Osteocyte (in vitro differentiated cells): Measurements from ENCODE around the gene OR10G3. TPM values are rescaled to one million over a fixed set of nuclear protein-coding genes. Genes with fewer than 3 reads are reported as not detected.

Experiments
- DNase-seq: peaks from one replicate; pipeline ENCODE4 v3.0.0; 2021; ENCODE audit warnings: mixed read lengths; ENCODE audit not compliant: unreplicated experiment; ENCODE audit errors: extremely low spot score
- H3K27ac Mint-ChIP-seq: one replicate; pipeline ENCODE4 v1.8.0; 2021; ENCODE audit warnings: mild to moderate bottlenecking, mixed read lengths; ENCODE audit not compliant: unreplicated experiment
- H3K27me3 Mint-ChIP-seq: one replicate; pipeline ENCODE4 v1.8.0; 2021; ENCODE audit warnings: mixed read lengths; ENCODE audit not compliant: unreplicated experiment
- H3K36me3 Mint-ChIP-seq: one replicate; pipeline ENCODE4 v1.8.0; 2021; ENCODE audit warnings: mixed read lengths; ENCODE audit not compliant: unreplicated experiment
- H3K4me1 Mint-ChIP-seq: one replicate; pipeline ENCODE4 v1.8.0; 2021; ENCODE audit warnings: mixed read lengths; ENCODE audit not compliant: unreplicated experiment
- H3K4me3 Mint-ChIP-seq: one replicate; pipeline ENCODE4 v1.8.0; 2021; ENCODE audit warnings: mild to moderate bottlenecking, moderate library complexity, mixed read lengths; ENCODE audit not compliant: unreplicated experiment
- H3K9me3 Mint-ChIP-seq: one replicate; pipeline ENCODE4 v1.8.0; 2021; ENCODE audit warnings: mixed read lengths; ENCODE audit not compliant: unreplicated experiment
- CTCF ChIP-seq: fragments of 200-600 bp; sonication (generic); IDR thresholded peaks from 2 replicates; pipeline ENCODE4 v1.5.0; 2021; ENCODE audit warnings: antibody characterized with exemption, mild to moderate bottlenecking, moderate library complexity
- total RNA-seq: library from RNA; stranded (reverse); gene quantifications from 2 replicates; pipeline ENCODE4 v1.2.1, GENCODE V29; 2021

The OR10G3 gene
- total RNA-seq, 1 donor from 2014 or later, result not detected

- Mint-ChIP-seq H3K9me3 (no peaks in the 10 kb centered on the region), H3K36me3 (peaks cover 16% of the 10 kb centered on the region), H3K27me3 (peaks cover 24% of the 10 kb centered on the region), H3K4me1 (peaks cover 12% of the 10 kb centered on the region), H3K27ac (no peak overlapping the region), H3K4me3 (peak overlapping the region; percentile 86)
- no peak for DNase-seq
- TF ChIP-seq CTCF, result no peak
These were observed 52.6 kb downstream of the OR10G3 start for GRCh38 chr14:21527318-21527679.

DNA sequence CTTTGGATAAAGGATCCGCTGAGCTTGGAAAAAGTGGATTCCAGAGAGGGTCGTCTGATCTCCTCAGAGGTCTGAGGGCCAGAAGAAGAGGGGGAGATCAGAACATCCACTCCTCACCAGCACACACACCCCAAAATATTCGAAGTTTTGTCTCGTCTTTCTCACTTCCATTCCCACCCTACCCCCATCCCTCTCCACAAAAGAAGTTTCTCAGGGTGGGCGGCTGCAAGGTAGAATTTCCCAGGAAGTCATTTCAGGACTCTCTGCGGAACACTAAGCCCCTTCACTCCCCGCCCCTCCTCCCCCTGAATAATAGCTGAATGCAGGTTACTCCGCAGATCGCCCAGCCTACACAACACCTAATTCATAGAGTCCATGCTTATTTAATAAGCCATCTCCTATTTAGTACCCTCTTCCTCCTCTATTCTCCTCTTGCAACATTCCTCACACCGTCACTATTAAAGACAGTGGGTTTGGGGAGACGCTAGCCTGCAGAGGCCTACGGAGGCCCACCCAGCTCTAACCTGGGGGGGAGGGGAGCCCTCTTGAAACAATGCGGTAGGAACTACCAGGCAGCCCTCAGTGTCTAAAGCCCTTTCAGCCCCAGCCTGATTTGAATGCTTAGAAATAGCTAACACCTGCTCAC is 53.1 kb downstream of the OR10G3 start:
- H3K4me3 Mint-ChIP-seq, result peak overlapping the region; percentile 86
- peak overlapping the region; percentile 31 for H3K27ac Mint-ChIP-seq
- no peak for TF ChIP-seq CTCF
- DNase-seq, result no peak
- no peaks in the 10 kb centered on the region for H3K9me3 Mint-ChIP-seq
- peaks cover 12% of the 10 kb centered on the region for H3K4me1 Mint-ChIP-seq
- H3K27me3 Mint-ChIP-seq, result peaks cover 20% of the 10 kb centered on the region
- H3K36me3 Mint-ChIP-seq, result peaks cover 16% of the 10 kb centered on the region

DNA sequence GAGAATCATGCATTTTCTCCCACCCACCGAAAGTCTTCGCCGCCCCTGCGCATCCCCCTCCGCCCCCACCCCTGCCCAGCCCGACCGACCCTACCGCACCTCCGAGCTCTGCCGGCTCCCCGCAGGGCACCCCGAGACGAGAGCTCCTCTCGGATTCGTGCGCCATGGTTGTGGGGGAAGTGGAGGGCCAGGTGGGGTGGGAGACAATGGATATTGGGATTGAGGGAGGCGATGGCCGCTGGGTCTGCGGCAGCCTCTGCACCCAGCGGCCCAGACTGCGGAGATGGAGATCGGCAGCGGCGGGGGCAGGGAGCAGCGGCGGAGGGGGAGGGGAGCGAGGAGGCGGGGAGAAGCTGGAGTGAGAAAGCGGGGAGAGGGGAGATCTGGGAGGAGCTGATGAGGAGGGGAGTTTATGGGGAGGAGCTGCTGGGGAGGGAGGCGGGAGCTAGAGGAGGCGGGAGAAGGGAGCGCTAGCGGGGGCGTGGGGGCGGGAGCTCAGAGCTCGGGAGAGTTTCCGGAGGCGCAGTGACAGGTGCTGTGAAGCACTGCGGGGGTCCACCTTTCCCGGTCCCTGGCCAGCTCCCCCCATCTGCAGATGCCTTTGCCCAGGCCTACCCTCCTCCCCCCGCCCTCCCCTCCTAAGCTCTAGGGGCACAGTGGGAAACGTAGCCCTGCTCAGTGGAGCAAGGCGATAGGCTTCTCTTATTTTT is 53.8 kb downstream of the OR10G3 start, which contains the start of gene SALL2:
TSS of gene SALL2 (minus strand) at position 385 of the 710 bp plus-strand sequence. CDS start at position 166, 219 bp downstream.
- TF ChIP-seq CTCF, result no peak
- Mint-ChIP-seq H3K4me3 (peak within 1 kb of the TSS; percentile 86), H3K27me3 (peaks cover 18% of the 10 kb centered on the region), H3K36me3 (peaks cover 16% of the 10 kb centered on the region), H3K27ac (peak within 1 kb of the TSS; percentile 50), H3K4me1 (peaks cover 12% of the 10 kb centered on the region), H3K9me3 (no peaks in the 10 kb centered on the region)
- DNase-seq, result no peak

DNA sequence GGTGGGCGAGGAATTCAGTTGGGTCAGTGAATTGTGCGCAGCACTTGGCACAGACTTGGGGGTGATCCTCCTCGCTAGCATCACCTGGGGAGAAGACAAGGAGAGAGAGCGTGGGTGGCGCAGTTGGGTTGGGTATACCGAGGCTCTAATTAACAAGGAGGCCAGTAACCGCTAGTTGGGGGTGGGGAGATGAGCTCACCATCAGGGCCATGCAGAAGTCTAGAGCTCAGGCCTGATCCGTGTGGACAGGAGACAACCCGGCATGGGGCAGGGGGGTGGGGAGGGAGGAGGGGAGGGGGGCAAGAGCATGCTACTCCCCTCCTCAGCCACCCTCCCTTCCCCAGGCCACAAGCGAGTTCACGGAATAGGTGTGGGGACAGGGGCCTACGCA is 54.3 kb downstream of the OR10G3 start:
- Mint-ChIP-seq H3K4me1 (peaks cover 12% of the 10 kb centered on the region), H3K36me3 (peaks cover 16% of the 10 kb centered on the region), H3K9me3 (no peaks in the 10 kb centered on the region), H3K27me3 (peaks cover 15% of the 10 kb centered on the region), H3K4me3 (peak overlapping the region; percentile 86), H3K27ac (no peak overlapping the region)
- TF ChIP-seq CTCF, result no peak
- no peak for DNase-seq
